T-helper 17 cell (primary cell): ENCODE results near the gene GPC5. TPM values are rescaled to one million over a fixed set of nuclear protein-coding genes. Genes with fewer than 3 reads are reported as not detected.

ENCODE experiments used
- ATAC-seq: fragments of 150-1000 bp; cut with Tn5 transposase; 2 replicates; pipeline ENCODE4 v1.10.0; 2021; ENCODE audit warnings: mild to moderate bottlenecking, moderate library complexity
- DNase-seq, 3 donors: peaks; one replicate each; pipeline versions ENCODE4 v3.0.0 to v3.0.0-alpha.2; 2020 to 2021
- H3K9me3 ChIP-seq: one replicate; pipeline ENCODE4 v1.7.0; 2013; ENCODE audit warnings: low read length, mild to moderate bottlenecking; ENCODE audit not compliant: control insufficient read depth, poor library complexity, severe bottlenecking
- H3K27ac Mint-ChIP-seq: one replicate; pipeline ENCODE4 v1.8.0; 2022; ENCODE audit warnings: mild to moderate bottlenecking, moderate library complexity, mixed read lengths
- H3K27me3 Mint-ChIP-seq: one replicate; pipeline ENCODE4 v1.8.0; 2022; ENCODE audit warnings: mixed read lengths
- H3K36me3 Mint-ChIP-seq: one replicate; pipeline ENCODE4 v1.8.0; 2022; ENCODE audit warnings: low read depth, mixed read lengths
- H3K4me1 Mint-ChIP-seq: one replicate; pipeline ENCODE4 v1.8.0; 2022; ENCODE audit warnings: mild to moderate bottlenecking, mixed read lengths
- H3K4me3 Mint-ChIP-seq: one replicate; pipeline ENCODE4 v1.8.0; 2022; ENCODE audit warnings: mild to moderate bottlenecking, moderate library complexity, mixed read lengths
- total RNA-seq, 4 donors: library from RNA in 2 of 4; stranded (reverse) in 2 of 4; gene quantifications; one replicate each; pipeline ENCODE4 v1.2.3 and lab custom pipeline; 2022 to 2026

Gene GPC5
- total RNA-seq, 2 donors from 2014 or later = 1.1 TPM; not detected in 1

- Mint-ChIP-seq H3K4me3 (no peak overlapping the region), H3K27ac (no peak overlapping the region), H3K4me1 (no peaks in the 10 kb centered on the region), H3K27me3 (peaks cover 6% of the 10 kb centered on the region), H3K36me3 (no peaks in the 10 kb centered on the region)
- no peaks in the 10 kb centered on the region for H3K9me3 ChIP-seq
- DNase-seq = no peak
- ATAC-seq = no peak
Observed at GRCh38 chr13:91504216-91504615, 105.8 kb downstream of the GPC5 start.

DNA sequence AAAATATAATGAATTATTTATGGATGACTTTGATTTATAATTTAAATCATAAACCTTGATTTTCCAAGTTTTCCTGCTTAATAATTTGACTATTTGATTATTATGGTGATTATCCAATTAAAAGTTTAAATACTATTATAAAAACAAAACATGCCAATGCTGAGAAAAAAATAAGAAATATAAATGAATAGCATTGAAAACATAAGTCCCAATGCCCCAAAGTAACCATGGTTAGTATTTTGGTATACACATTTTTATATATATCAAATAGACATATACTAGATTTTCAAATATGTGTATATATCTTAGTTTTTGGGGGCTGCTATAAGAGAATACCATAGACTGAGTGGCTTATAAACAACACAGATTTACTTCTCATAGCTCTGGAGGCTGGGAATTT lies 108.3 kb downstream of the GPC5 start:
- H3K4me1 Mint-ChIP-seq = no peaks in the 10 kb centered on the region
- H3K27ac Mint-ChIP-seq = no peak overlapping the region
- H3K36me3 Mint-ChIP-seq = no peaks in the 10 kb centered on the region
- H3K9me3 ChIP-seq = no peaks in the 10 kb centered on the region
- ATAC-seq (no peak), DNase-seq (no peak)
- H3K27me3 Mint-ChIP-seq = peaks cover 6% of the 10 kb centered on the region
- H3K4me3 Mint-ChIP-seq = no peak overlapping the region

GRCh38 chr13:91510058-91510457 lies 111.6 kb downstream of the GPC5 start:
- no peak for DNase-seq
- no peak for ATAC-seq
- Mint-ChIP-seq H3K4me3 (no peak overlapping the region), H3K36me3 (no peaks in the 10 kb centered on the region), H3K27ac (no peak overlapping the region), H3K27me3 (no peaks in the 10 kb centered on the region), H3K4me1 (no peaks in the 10 kb centered on the region)
- no peaks in the 10 kb centered on the region for H3K9me3 ChIP-seq

DNA sequence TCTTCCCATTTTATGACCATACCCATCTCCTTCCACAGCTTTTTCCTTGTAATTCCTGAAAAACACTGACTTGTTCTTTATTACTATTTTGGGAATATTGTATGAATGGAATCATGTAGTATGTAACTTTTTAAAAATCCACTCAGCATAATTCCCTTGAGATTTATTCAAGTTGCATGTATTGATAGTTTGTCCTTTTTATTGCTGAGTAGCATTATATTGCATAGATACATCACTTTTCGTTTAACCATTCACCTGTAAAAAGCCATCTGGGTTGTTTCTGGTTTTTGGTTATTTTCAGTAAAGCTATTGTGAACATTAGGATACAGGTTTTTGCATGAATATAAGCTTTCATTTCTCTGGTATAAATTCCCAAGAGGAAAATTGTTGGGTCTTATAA lies 115.4 kb downstream of the GPC5 start:
- DNase-seq (no peak), ATAC-seq (no peak)
- no peaks in the 10 kb centered on the region for H3K9me3 ChIP-seq
- Mint-ChIP-seq H3K4me1 (no peaks in the 10 kb centered on the region), H3K27me3 (no peaks in the 10 kb centered on the region), H3K27ac (no peak overlapping the region), H3K36me3 (no peaks in the 10 kb centered on the region), H3K4me3 (no peak overlapping the region)

GRCh38 chr13:91516799-91517198 lies 118.4 kb downstream of the GPC5 start:
- Mint-ChIP-seq H3K36me3 (no peaks in the 10 kb centered on the region), H3K4me3 (no peak overlapping the region), H3K4me1 (no peaks in the 10 kb centered on the region), H3K27ac (no peak overlapping the region), H3K27me3 (no peaks in the 10 kb centered on the region)
- ATAC-seq (no peak), DNase-seq (no peak)
- H3K9me3 ChIP-seq = no peaks in the 10 kb centered on the region

GRCh38 chr13:91520952-91521351 lies 122.5 kb downstream of the GPC5 start:
- H3K36me3 Mint-ChIP-seq = no peaks in the 10 kb centered on the region
- no peak overlapping the region for H3K27ac Mint-ChIP-seq
- DNase-seq (no peak), ATAC-seq (no peak)
- H3K27me3 Mint-ChIP-seq = no peaks in the 10 kb centered on the region
- H3K4me3 Mint-ChIP-seq = no peak overlapping the region
- no peaks in the 10 kb centered on the region for H3K4me1 Mint-ChIP-seq
- H3K9me3 ChIP-seq = no peaks in the 10 kb centered on the region

DNA sequence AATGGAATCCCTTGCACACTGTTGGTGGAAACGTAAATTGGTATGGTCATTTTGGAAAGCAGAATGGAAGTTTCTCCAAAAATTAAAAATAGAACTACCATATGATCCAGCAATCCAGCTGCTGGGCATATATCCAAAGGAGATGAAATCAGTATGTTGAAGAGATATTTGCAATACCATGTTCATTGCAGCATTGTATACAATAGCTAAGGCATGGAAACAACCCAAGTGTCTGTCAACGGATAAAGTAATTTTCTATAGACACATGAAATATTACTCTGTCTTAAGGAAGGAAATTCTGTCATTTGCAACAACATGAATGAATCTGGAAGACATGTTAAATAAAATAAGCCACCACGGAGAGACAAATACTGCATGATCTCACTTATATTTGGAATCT lies 124.7 kb downstream of the GPC5 start:
- H3K27ac Mint-ChIP-seq = no peak overlapping the region
- no peaks in the 10 kb centered on the region for H3K36me3 Mint-ChIP-seq
- no peaks in the 10 kb centered on the region for H3K9me3 ChIP-seq
- DNase-seq = no peak
- no peak overlapping the region for H3K4me3 Mint-ChIP-seq
- no peak for ATAC-seq
- H3K27me3 Mint-ChIP-seq = no peaks in the 10 kb centered on the region
- no peaks in the 10 kb centered on the region for H3K4me1 Mint-ChIP-seq

GRCh38 chr13:91526543-91527033 lies 128.2 kb downstream of the GPC5 start:
- H3K4me1 Mint-ChIP-seq = no peaks in the 10 kb centered on the region

DNA sequence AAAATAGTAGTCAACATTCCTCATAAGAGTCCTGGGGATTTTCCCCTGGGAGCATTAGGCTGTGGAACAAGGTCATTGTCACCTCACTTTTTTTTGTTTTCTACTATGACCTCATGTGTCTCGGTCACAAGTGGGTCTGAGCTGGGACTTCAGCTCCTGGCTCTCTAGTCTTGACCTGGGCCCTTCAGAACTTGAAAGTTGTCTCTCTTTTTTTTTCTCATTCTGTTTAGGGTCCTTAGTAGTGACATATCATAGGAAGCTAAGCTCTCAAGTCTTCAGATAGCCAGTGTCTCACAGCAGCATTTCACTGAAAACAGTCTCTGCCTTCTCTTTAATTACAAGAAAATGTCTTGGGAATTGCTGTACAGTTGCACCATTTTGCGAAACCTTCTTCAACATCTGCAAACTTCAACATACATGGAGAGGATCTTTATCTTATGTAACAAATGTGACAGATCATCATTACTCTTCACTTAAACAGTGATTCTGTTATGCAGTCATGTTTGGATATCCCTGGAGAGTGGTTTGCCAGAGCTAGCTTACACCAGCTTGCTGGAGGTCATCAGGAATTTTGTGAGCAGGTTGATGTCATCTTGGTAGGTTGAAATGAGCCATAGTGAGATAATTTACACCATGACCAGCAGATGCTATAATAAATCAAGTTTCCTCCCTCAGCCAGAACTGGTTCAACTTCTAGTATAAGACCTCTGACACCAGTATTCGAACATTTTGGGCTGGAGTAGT lies 131.5 kb downstream of the GPC5 start:
- no peak for DNase-seq
- H3K27ac Mint-ChIP-seq = no peak overlapping the region
- H3K9me3 ChIP-seq = no peaks in the 10 kb centered on the region
- no peak overlapping the region for H3K4me3 Mint-ChIP-seq
- no peaks in the 10 kb centered on the region for H3K27me3 Mint-ChIP-seq
- no peaks in the 10 kb centered on the region for H3K36me3 Mint-ChIP-seq
- no peak for ATAC-seq
- no peaks in the 10 kb centered on the region for H3K4me1 Mint-ChIP-seq

More at GRCh38 chr13:91526543-91527033, 128.2 kb downstream of the GPC5 start:
- no peaks in the 10 kb centered on the region for H3K36me3 Mint-ChIP-seq
- H3K27me3 Mint-ChIP-seq = no peaks in the 10 kb centered on the region
- no peak overlapping the region for H3K27ac Mint-ChIP-seq
- ATAC-seq = no peak
- no peak overlapping the region for H3K4me3 Mint-ChIP-seq
- DNase-seq = no peak
- no peaks in the 10 kb centered on the region for H3K9me3 ChIP-seq

DNA sequence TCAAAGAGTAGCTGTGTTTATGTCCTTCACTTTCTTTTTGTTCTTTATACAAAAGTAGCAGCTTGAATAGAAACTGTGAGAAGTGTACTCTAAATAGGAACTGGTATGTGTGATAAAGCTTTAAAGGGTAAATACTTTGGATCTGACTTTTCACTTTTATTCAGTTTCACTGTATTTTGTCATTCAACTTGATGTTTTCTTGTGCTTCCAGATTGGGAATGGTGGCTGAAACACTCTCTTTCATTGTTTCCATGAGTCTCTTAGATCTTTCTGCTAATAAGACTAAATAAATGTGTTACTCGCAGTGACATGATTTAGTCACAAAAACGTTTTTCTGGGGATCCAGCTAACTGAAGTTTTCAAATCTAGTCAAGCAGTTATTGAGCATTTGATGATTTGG lies 133.2 kb downstream of the GPC5 start:
- Mint-ChIP-seq H3K4me3 (no peak overlapping the region), H3K36me3 (no peaks in the 10 kb centered on the region), H3K27ac (no peak overlapping the region), H3K4me1 (no peaks in the 10 kb centered on the region), H3K27me3 (no peaks in the 10 kb centered on the region)
- no peaks in the 10 kb centered on the region for H3K9me3 ChIP-seq
- ATAC-seq = no peak
- no peak for DNase-seq

- Mint-ChIP-seq H3K36me3 (no peaks in the 10 kb centered on the region), H3K27ac (no peak overlapping the region), H3K4me1 (no peaks in the 10 kb centered on the region), H3K4me3 (no peak overlapping the region), H3K27me3 (no peaks in the 10 kb centered on the region)
- ATAC-seq = no peak
- H3K9me3 ChIP-seq = no peaks in the 10 kb centered on the region
- DNase-seq = no peak
Observed at GRCh38 chr13:91533354-91533753, 134.9 kb downstream of the GPC5 start.

DNA sequence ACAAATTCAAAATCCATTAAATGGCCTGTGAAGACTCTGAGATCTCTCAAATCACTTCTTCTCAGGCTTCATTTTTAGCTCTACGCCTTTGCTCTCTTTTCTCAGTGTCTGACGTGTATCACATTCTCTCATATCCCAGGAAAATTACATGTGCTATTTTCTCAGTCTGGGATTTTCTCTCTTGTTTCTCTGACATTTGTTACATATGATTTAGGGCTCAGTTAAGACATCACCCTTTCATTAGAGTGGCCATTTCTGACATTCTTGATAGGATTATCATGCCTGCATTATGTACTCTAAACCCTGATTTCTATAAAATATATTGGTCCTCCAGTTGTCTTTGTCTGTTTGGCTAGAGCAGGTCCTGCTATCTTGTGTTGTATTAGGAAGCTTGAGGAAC lies 136.6 kb downstream of the GPC5 start:
- Mint-ChIP-seq H3K27ac (no peak overlapping the region), H3K27me3 (no peaks in the 10 kb centered on the region), H3K36me3 (no peaks in the 10 kb centered on the region), H3K4me3 (no peak overlapping the region), H3K4me1 (no peaks in the 10 kb centered on the region)
- H3K9me3 ChIP-seq = no peaks in the 10 kb centered on the region
- no peak for DNase-seq
- ATAC-seq = no peak

DNA sequence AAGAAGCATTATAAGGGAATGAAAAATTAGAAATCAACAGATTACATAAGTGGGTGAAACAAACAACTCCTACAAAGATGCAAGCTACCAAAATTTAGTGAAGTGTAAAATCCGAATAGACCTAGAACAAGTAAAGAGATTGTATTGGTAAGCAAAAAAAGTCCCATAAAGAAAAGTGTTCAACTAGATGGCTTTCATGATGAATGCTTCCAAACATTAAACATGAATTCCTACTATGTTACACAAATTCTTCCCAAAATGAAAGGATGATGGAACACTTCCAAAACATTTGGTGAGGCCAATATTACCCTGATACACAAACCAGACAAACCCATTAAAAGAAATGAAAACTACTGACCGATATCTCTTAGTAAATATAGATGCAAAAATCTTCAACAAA lies 139.0 kb downstream of the GPC5 start:
- Mint-ChIP-seq H3K36me3 (no peaks in the 10 kb centered on the region), H3K4me1 (no peaks in the 10 kb centered on the region), H3K27ac (no peak overlapping the region), H3K27me3 (no peaks in the 10 kb centered on the region), H3K4me3 (no peak overlapping the region)
- DNase-seq (no peak), ATAC-seq (no peak)
- H3K9me3 ChIP-seq = no peaks in the 10 kb centered on the region
